CD4-positive, alpha-beta T cell treated with Interleukin-6 at 100 ng/mL for 8 hours (primary cell): Measurements from ENCODE around the gene PRSS38.
A peak's percentile ranks its signal among the peaks of the same experiment; 100 is the strongest.

Source experiments
- DNase-seq: peaks from one replicate; pipeline ENCODE4 v3.0.0-alpha.2; 2020; ENCODE audit warnings: mixed read lengths, low spot score

PRSS38 gene

GRCh38 chr1:227779021-227779441 is 36.4 kb upstream of the PRSS38 start:
- no peak for DNase-seq

GRCh38 chr1:227779685-227780084 is 35.8 kb upstream of the PRSS38 start:
- DNase-seq = no peak

- no peak for DNase-seq
Measured at GRCh38 chr1:227780101-227781044, 35.1 kb upstream of the PRSS38 start.

GRCh38 chr1:227781314-227781930 is 34.1 kb upstream of the PRSS38 start:
- no peak for DNase-seq

- no peak for DNase-seq
Measured at GRCh38 chr1:227782226-227782625, 33.2 kb upstream of the PRSS38 start.

GRCh38 chr1:227785094-227785804 is 30.2 kb upstream of the PRSS38 start:
- no peak for DNase-seq

GRCh38 chr1:227785805-227786671 is 29.4 kb upstream of the PRSS38 start:
- no peak for DNase-seq

GRCh38 chr1:227786673-227787512 is 28.6 kb upstream of the PRSS38 start:
- no peak for DNase-seq

- DNase-seq = peak; percentile 98
Measured at GRCh38 chr1:227787513-227788270, 27.8 kb upstream of the PRSS38 start.

- no peak for DNase-seq
Measured at GRCh38 chr1:227788271-227789083, 27.0 kb upstream of the PRSS38 start.

GRCh38 chr1:227789084-227790033 is 26.1 kb upstream of the PRSS38 start:
- no peak for DNase-seq

- no peak for DNase-seq
Measured at GRCh38 chr1:227790034-227790400, 25.5 kb upstream of the PRSS38 start.

GRCh38 chr1:227790868-227791267 is 24.6 kb upstream of the PRSS38 start:
- DNase-seq = no peak

GRCh38 chr1:227791425-227792143 is 23.9 kb upstream of the PRSS38 start:
- DNase-seq = no peak

- no peak for DNase-seq
Measured at GRCh38 chr1:227792216-227793078, 23.0 kb upstream of the PRSS38 start.
